A673 (cell line): Measurements from ENCODE around the gene FCRL1.

Source experiments
- CTCF ChIP-seq: fragments of 300-800, 200-600 bp; sonication (generic); conservative IDR thresholded peaks from 2 replicates; pipeline ENCODE4 v1.5.1; 2017; ENCODE audit warnings: low read depth, mild to moderate bottlenecking, antibody characterized with exemption, low read length, moderate library complexity, mixed read lengths
- EZH2 ChIP-seq: fragments of 200-600 bp; sonication (generic); IDR thresholded peaks from 2 replicates; pipeline ENCODE4 v1.6.1; 2017; ENCODE audit warnings: borderline replicate concordance, low read depth, mild to moderate bottlenecking, mixed read lengths, antibody characterized with exemption, low read length; ENCODE audit not compliant: poor library complexity, severe bottlenecking

GRCh38 chr1:157829711-157830110 is 9.8 kb upstream of the FCRL1 start:
- TF ChIP-seq CTCF = no peak
- TF ChIP-seq EZH2 = no peak
